Karpas-422 (cell line): ENCODE data around the gene DCUN1D3. TPM values are rescaled to one million over a fixed set of nuclear protein-coding genes. Genes with fewer than 3 reads are reported as not detected.
"Not testable (repeated sequence)": the region's sequence is repeated elsewhere in the genome, so short reads cannot be mapped to it uniquely, and the experiment has no call there.

Source experiments
- DNase-seq: peaks from one replicate; pipeline ENCODE4 v3.0.0-alpha.2; 2015
- H2AFZ ChIP-seq: fragments of 200-600 bp; sonication (generic); 2 replicates; pipeline ENCODE4 v1.6.1; 2014; ENCODE audit warnings: antibody characterized with exemption, low read length, mixed read lengths
- H3K27ac ChIP-seq: fragments of 200-600 bp; sonication (generic); 2 replicates; pipeline ENCODE4 v1.5.1; 2014; ENCODE audit warnings: mild to moderate bottlenecking, low read length, moderate library complexity
- H3K27me3 ChIP-seq: fragments of 200-600 bp; sonication (generic); 2 replicates; pipeline ENCODE4 v1.6.1; 2014; ENCODE audit warnings: low read length, mixed read lengths
- H3K36me3 ChIP-seq: fragments of 200-600 bp; sonication (generic); 2 replicates; pipeline ENCODE4 v1.6.1; 2014; ENCODE audit warnings: low read length, mixed read lengths; ENCODE audit not compliant: insufficient read depth
- H3K4me1 ChIP-seq: fragments of 200-600 bp; sonication (generic); 2 replicates; pipeline ENCODE4 v1.6.1; 2014; ENCODE audit warnings: mild to moderate bottlenecking, low read length, mixed read lengths
- H3K4me2 ChIP-seq: fragments of 200-600 bp; sonication (generic); 2 replicates; pipeline ENCODE4 v1.6.1; 2014; ENCODE audit warnings: low read length, low read depth, mild to moderate bottlenecking; ENCODE audit not compliant: poor library complexity, severe bottlenecking
- H3K4me3 ChIP-seq: fragments of 200-600 bp; sonication (generic); 2 replicates; pipeline ENCODE4 v1.5.1; 2014; ENCODE audit warnings: mild to moderate bottlenecking, antibody characterized with exemption, low read length, mixed read lengths
- H3K79me2 ChIP-seq: fragments of 200-600 bp; sonication (generic); 2 replicates; pipeline ENCODE4 v1.6.1; 2014; ENCODE audit warnings: mild to moderate bottlenecking, low read length, mixed read lengths
- H3K9ac ChIP-seq: fragments of 200-600 bp; sonication (generic); 2 replicates; pipeline ENCODE4 v1.6.0; 2014; ENCODE audit warnings: low read length
- H3K9me2 ChIP-seq: fragments of 200-600 bp; sonication (generic), shearing (Covaris generic); replicated peaks from 2 replicates; pipeline ENCODE4 v1.6.0; 2014; ENCODE audit warnings: mild to moderate bottlenecking, low read length, moderate library complexity; ENCODE audit not compliant: insufficient read depth
- H3K9me3 ChIP-seq: fragments of 300-700, 200-600 bp; sonication (generic); 2 replicates; pipeline ENCODE4 v1.6.1; 2014; ENCODE audit warnings: low read length, mixed read lengths
- H4K20me1 ChIP-seq: fragments of 200-600 bp; sonication (generic); 2 replicates; pipeline ENCODE4 v1.6.1; 2014; ENCODE audit warnings: mild to moderate bottlenecking, antibody characterized with exemption, low read length, low read depth; ENCODE audit not compliant: insufficient read depth
- total RNA-seq: library from RNA; depleted of rRNA; stranded (reverse); fragments of >200 nt; shearing (Covaris generic); gene quantifications from 2 replicates; pipeline ENCODE4 v1.2.3, GENCODE V29; 2014; ENCODE audit warnings: low replicate concordance

The DCUN1D3 gene
- total RNA-seq, 1 experiment from 2014 or later = 7.3 TPM

DNA sequence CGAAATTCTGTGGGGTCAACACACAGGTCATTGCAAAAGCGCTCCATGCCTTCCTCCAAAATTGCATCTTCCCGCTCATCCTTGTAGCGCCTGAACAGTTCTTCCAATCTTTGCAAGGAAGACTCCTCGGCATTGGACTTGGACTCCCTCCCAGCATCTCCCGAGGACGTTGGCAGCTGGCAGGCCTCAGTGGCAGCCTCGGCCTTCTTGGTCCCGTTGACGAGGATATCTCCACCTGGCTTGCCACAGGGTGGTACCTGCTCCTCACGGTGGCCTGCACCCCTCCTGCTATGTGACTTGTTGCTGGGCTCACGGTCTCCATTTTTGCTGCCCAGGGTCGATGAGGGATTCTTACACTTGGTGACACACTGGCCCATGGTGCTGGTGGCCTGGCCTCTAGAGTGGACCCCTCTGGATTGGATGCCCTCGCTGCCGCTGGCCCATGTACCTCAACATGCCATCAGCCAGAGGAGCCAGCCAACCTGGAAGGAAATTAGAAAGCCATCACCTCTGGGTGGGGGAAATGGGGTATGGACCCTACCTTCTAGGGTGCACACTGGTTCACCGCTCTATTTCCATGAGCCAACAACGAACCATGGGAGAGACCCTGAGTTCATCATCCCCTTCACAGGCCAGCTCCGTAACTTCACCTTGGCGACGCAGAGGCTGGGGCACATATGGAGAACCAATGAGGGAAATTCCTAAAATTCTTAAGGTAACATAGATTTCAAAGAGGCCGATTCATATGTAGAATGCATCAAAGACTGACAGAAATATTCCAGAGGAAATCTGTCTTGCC is 37.8 kb downstream of the DCUN1D3 start:
- no peak for DNase-seq
- H3K9me2 ChIP-seq = no peaks in the 10 kb centered on the region
- H3K4me2 ChIP-seq = no peak overlapping the region
- no peaks in the 10 kb centered on the region for H3K27me3 ChIP-seq
- no peak overlapping the region for H3K27ac ChIP-seq
- no peaks in the 10 kb centered on the region for H3K9me3 ChIP-seq
- H3K4me3 ChIP-seq = no peak overlapping the region
- 0 out of 2 replicates have a peak, but pooled peaks cover 2% of the 10 kb centered on the region for H3K4me1 ChIP-seq
- no peaks in the 10 kb centered on the region for H4K20me1 ChIP-seq
- no peak overlapping the region for H2AFZ ChIP-seq
- H3K9ac ChIP-seq = no peak overlapping the region
- peaks cover 48% of the 10 kb centered on the region for H3K79me2 ChIP-seq
- no peaks in the 10 kb centered on the region for H3K36me3 ChIP-seq

DNA sequence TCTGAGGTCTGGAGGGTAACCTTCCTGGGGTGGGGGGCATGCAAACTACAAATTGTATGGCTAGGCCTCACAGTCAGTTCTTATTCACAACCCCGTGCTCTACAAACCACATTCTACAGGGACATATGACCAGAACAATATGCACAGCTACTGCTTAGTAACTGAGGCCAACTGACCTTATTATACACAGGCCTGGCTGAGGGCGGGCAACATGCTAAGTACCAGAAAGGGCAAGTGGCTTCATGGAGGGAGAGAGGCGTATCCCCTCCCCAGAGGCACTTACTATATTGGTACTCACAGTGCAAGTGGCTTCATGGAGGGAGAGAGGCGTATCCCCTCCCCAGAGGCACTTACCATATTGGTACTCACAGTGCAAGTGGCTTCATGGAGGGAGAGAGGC is 39.2 kb downstream of the DCUN1D3 start:
- H3K4me2 ChIP-seq, H3K4me1 ChIP-seq, DNase-seq, H3K4me3 ChIP-seq, H3K36me3 ChIP-seq, H4K20me1 ChIP-seq, H3K27ac ChIP-seq, H3K9ac ChIP-seq, H3K27me3 ChIP-seq, H2AFZ ChIP-seq, H3K9me3 ChIP-seq, H3K9me2 ChIP-seq: not testable (repeated sequence)
- peaks cover 34% of the 10 kb centered on the region for H3K79me2 ChIP-seq

DNA sequence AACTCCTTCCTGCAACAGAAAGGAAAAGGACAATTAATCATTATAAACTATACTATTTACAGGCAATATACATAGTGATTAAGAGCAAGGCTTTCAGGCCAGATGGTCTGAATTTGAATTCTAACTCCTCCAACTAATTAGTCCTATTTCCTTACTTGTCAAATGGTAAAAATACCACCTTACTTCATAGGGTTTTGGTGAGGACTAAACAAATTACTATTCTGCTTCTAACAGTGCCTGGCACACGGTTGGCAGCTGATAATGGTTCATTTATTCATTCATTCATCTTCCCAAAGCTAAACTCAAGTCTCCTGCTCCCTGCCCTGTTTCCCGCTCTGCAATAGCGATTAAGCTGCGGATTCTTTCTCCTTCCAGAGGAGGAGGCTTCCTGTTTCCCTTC is 39.8 kb downstream of the DCUN1D3 start:
- H3K9ac ChIP-seq = no peak overlapping the region
- H3K4me2 ChIP-seq = no peak overlapping the region
- H3K9me2 ChIP-seq = no peaks in the 10 kb centered on the region
- DNase-seq = no peak
- H3K4me3 ChIP-seq = no peak overlapping the region
- H3K9me3 ChIP-seq = no peaks in the 10 kb centered on the region
- no peaks in the 10 kb centered on the region for H3K36me3 ChIP-seq
- H3K4me1 ChIP-seq = 0 out of 2 replicates have a peak, but pooled peaks cover 2% of the 10 kb centered on the region
- no peak overlapping the region for H3K27ac ChIP-seq
- H3K79me2 ChIP-seq = peaks cover 28% of the 10 kb centered on the region
- H2AFZ ChIP-seq = no peak overlapping the region
- no peaks in the 10 kb centered on the region for H4K20me1 ChIP-seq
- H3K27me3 ChIP-seq = no peaks in the 10 kb centered on the region

DNA sequence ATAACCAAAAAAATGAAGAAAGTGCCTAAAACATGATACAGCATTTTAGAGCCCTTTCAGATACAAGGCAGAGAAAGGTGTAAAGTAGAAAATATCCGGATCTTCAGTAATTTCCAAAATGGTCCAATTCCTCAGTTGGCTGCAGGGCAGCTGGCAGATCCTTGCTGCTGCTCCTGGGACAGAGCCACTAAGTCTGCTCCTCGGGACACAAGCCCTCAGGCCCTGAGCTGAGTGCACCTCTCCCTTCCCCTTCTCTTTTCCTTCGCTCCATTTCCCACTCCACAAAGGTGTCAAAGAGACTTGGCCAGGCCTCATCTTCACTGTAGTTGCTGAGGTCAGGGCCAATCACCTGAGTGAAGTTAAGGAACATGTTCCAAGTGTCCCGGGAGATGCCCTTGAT is 40.5 kb downstream of the DCUN1D3 start:
- H2AFZ ChIP-seq = no peak overlapping the region
- no peak overlapping the region for H3K9ac ChIP-seq
- DNase-seq = no peak
- no peaks in the 10 kb centered on the region for H3K36me3 ChIP-seq
- 0 out of 2 replicates have a peak, but pooled peaks cover 2% of the 10 kb centered on the region for H3K4me1 ChIP-seq
- H3K27ac ChIP-seq = no peak overlapping the region
- H4K20me1 ChIP-seq = no peaks in the 10 kb centered on the region
- no peak overlapping the region for H3K4me2 ChIP-seq
- H3K4me3 ChIP-seq = no peak overlapping the region
- H3K27me3 ChIP-seq = no peaks in the 10 kb centered on the region
- no peaks in the 10 kb centered on the region for H3K9me3 ChIP-seq
- no peaks in the 10 kb centered on the region for H3K9me2 ChIP-seq
- H3K79me2 ChIP-seq = peaks cover 23% of the 10 kb centered on the region

DNA sequence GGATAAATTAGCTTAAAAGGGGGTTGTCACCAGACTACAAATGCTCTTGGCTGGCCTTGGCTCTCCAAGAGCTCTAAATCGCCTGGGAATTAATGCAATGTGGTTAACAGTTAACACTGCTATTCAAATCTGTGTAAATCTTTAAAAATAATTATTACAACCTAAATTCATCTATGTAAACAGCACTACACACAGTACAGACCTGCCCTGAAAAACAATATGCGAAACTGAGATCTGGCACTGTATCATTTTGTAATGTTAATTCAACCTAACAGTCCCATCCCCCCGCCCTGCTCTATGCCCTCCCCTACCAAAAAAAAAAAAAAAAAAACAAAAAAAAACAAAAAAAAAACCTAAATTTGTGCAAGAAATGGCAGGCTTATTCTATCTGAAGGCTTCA is 40.9 kb downstream of the DCUN1D3 start:
- Histone ChIP-seq H3K4me1 (no peaks in the 10 kb centered on the region), H3K9ac (no peak overlapping the region)

DNA sequence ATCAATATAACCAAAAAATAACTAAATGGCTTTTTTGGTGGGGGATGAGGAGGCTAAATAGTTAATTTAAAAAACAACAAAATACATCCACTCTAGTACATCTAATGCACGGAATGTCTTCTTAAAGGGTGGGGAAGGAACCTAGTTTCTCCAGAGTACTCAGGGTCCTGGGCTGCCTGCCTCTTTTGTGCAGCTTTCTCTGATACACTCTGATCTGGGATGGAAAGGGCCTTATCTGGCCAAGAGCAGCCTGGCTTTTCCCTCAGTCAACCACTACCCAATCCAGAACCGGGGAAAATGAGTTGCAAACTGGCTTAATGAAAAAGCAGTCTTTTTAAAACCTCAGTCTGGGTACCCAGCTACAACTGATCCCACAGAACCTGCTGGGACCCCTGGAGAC is 42.9 kb downstream of the DCUN1D3 start:
- H3K27me3 ChIP-seq = no peaks in the 10 kb centered on the region
- no peak overlapping the region for H3K4me3 ChIP-seq
- H3K36me3 ChIP-seq = no peaks in the 10 kb centered on the region
- H3K27ac ChIP-seq = no peak overlapping the region
- H3K9me3 ChIP-seq = no peaks in the 10 kb centered on the region
- H3K9me2 ChIP-seq = no peaks in the 10 kb centered on the region
- H3K4me2 ChIP-seq = no peak overlapping the region
- H2AFZ ChIP-seq = no peak overlapping the region
- no peaks in the 10 kb centered on the region for H3K4me1 ChIP-seq
- DNase-seq = no peak
- H3K79me2 ChIP-seq = no peaks in the 10 kb centered on the region; the same call in 1 of the 2 replicates
- no peak overlapping the region for H3K9ac ChIP-seq
- H4K20me1 ChIP-seq = no peaks in the 10 kb centered on the region

More for the DNA sequence above, 40.9 kb downstream of the DCUN1D3 start:
- Histone ChIP-seq H3K4me2 (no peak overlapping the region), H3K4me3 (no peak overlapping the region), H3K27ac (no peak overlapping the region), H2AFZ (no peak overlapping the region), H4K20me1 (no peaks in the 10 kb centered on the region), H3K9me3 (no peaks in the 10 kb centered on the region), H3K27me3 (no peaks in the 10 kb centered on the region), H3K9me2 (no peaks in the 10 kb centered on the region), H3K79me2 (peaks cover 18% of the 10 kb centered on the region), H3K36me3 (no peaks in the 10 kb centered on the region)
- no peak for DNase-seq

DNA sequence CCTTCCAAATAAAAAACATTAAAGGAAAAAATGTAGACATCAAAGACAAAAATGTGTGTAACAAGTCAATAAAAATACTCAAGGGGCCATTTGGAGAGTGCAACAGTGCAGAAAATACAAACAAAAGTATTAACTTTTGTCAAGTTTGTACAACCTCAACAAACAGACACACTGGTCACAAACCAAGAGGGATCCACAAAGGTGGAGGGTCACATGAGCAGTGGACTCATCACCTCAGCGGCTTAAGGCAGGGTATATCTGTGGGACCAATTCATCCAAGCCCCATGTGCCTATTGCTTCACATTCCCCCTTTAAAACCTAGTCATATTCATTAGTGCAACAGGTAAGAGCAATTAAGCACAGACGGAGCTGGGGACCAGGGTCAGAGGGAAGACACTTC is 45.2 kb downstream of the DCUN1D3 start:
- H3K4me3 ChIP-seq = no peak overlapping the region
- H3K36me3 ChIP-seq = peaks cover 5% of the 10 kb centered on the region; the same call in 1 of the 2 replicates
- no peaks in the 10 kb centered on the region for H4K20me1 ChIP-seq
- no peaks in the 10 kb centered on the region for H3K79me2 ChIP-seq
- no peak overlapping the region for H2AFZ ChIP-seq
- H3K27me3 ChIP-seq = no peaks in the 10 kb centered on the region
- H3K27ac ChIP-seq = no peak overlapping the region
- no peaks in the 10 kb centered on the region for H3K9me2 ChIP-seq
- H3K9me3 ChIP-seq = no peaks in the 10 kb centered on the region
- no peak overlapping the region for H3K4me2 ChIP-seq
- H3K4me1 ChIP-seq = no peaks in the 10 kb centered on the region
- H3K9ac ChIP-seq = no peak overlapping the region
- no peak for DNase-seq

DNA sequence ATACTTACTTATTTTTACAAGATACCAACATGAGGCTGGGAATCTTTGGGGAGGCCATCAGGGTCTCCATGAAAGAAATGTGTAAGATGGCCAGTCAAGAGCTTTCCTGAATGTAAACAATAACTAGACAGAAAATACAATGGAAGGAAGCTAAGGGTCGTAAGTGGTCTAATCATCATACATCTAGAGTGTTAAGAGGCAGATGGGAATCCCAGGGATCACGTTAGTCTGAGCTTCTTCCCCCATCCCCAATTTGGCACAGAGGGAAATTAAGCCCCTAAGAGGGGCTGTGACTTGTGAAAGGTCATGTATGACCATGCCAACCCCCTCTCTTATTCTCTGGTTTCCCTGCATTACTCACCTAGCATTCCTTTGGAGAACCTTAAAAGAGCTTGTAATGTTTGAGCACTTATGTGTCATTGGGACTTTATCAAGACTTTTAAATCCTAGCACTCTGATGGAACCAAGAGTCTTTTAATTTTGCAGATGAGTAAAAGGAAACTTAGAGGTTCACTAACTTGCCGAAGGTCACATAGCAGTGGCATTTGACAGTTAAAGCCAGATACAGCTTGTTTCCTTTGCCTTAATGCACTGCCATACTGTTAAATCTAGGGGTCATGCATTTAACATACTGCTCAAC is 46.1 kb downstream of the DCUN1D3 start:
- H3K4me2 ChIP-seq = no peak overlapping the region
- no peak for DNase-seq
- no peaks in the 10 kb centered on the region for H3K9me3 ChIP-seq
- no peaks in the 10 kb centered on the region for H3K27me3 ChIP-seq
- no peaks in the 10 kb centered on the region for H3K4me1 ChIP-seq
- no peaks in the 10 kb centered on the region for H4K20me1 ChIP-seq
- H3K9me2 ChIP-seq = no peaks in the 10 kb centered on the region
- H3K4me3 ChIP-seq = no peak overlapping the region
- H3K27ac ChIP-seq = no peak overlapping the region
- peaks cover 5% of the 10 kb centered on the region; the same call in 1 of the 2 replicates for H3K36me3 ChIP-seq
- no peak overlapping the region for H3K9ac ChIP-seq
- H2AFZ ChIP-seq = no peak overlapping the region
- no peaks in the 10 kb centered on the region for H3K79me2 ChIP-seq
